Mammary epithelial cell (primary cell): ENCODE results near the gene FARSA.

Experiments
- CTCF ChIP-seq, 2 donors: IDR thresholded peaks in 1 of 2; conservative IDR thresholded peaks in 1 of 2; 2 replicates each; pipeline ENCODE4 v1.5.1; 2011 to 2012; ENCODE audit warnings: inconsistent platforms in 2 of 2, low read length in 2 of 2, mild to moderate bottlenecking in 2 of 2, control low read depth in 1 of 2, low read depth in 1 of 2; ENCODE audit not compliant: insufficient read depth in 1 of 2; ENCODE audit errors: extremely low read depth in 1 of 2
- EZH2 ChIP-seq: IDR thresholded peaks from 2 replicates; pipeline ENCODE4 v1.6.1; 2012; ENCODE audit warnings: low read length, inconsistent platforms, borderline replicate concordance

- TF ChIP-seq CTCF (conservative IDR thresholded peaks at IDR 0.05 in 1 of 2, IDR thresholded peaks at IDR 0.05 in 1 of 2; ENCODE audit: extremely low read depth in 1 of 2, insufficient read depth in 1 of 2, low read depth in 1 of 2, low read length in 2 of 2) (no peak), EZH2 (no peak)
Measured at GRCh38 chr19:12983091-12983490, 49.6 kb upstream of the FARSA start.
